HG03342 (cell line): ENCODE measurements around the gene IRF2.
"Not testable (repeated sequence)": the region's sequence is repeated elsewhere in the genome, so short reads cannot be mapped to it uniquely, and the experiment has no call there.

ENCODE experiments used
- ATAC-seq: cut with Tn5 transposase; IDR thresholded peaks from one replicate; pipeline ENCODE4 v1.9.1; 2021; ENCODE audit warnings: mild to moderate bottlenecking, moderate library complexity; ENCODE audit not compliant: unreplicated experiment

IRF2 gene

GRCh38 chr4:184392748-184393559, 81.4 kb downstream of the IRF2 start:
- no peak for ATAC-seq

GRCh38 chr4:184392316-184392715, 82.0 kb downstream of the IRF2 start:
- ATAC-seq = no peak

- no peak for ATAC-seq
These were observed 84.1 kb downstream of the IRF2 start for GRCh38 chr4:184389978-184390900.

GRCh38 chr4:184388106-184388505, 86.2 kb downstream of the IRF2 start:
- no peak for ATAC-seq

GRCh38 chr4:184387351-184387750, 87.0 kb downstream of the IRF2 start:
- peak; percentile 30 for ATAC-seq

- no peak for ATAC-seq
These were observed 88.0 kb downstream of the IRF2 start for GRCh38 chr4:184386271-184386781.

GRCh38 chr4:184385705-184386141, 88.6 kb downstream of the IRF2 start:
- no peak for ATAC-seq

GRCh38 chr4:184384810-184385557, 89.4 kb downstream of the IRF2 start:
- ATAC-seq = peak; percentile 27

- ATAC-seq = peak; percentile 77
These were observed 90.1 kb downstream of the IRF2 start for GRCh38 chr4:184384056-184384809.

GRCh38 chr4:184383497-184384055, 90.8 kb downstream of the IRF2 start:
- ATAC-seq = no peak

- ATAC-seq = no peak
These were observed 92.0 kb downstream of the IRF2 start for GRCh38 chr4:184382189-184382846.

- ATAC-seq = no peak
These were observed 93.6 kb downstream of the IRF2 start for GRCh38 chr4:184380707-184381106.

GRCh38 chr4:184380214-184380613, 94.1 kb downstream of the IRF2 start:
- not testable (repeated sequence) for ATAC-seq

GRCh38 chr4:184376923-184377322, 97.4 kb downstream of the IRF2 start:
- ATAC-seq = no peak

- no peak for ATAC-seq
These were observed 98.1 kb downstream of the IRF2 start for GRCh38 chr4:184376126-184376838.

GRCh38 chr4:184375623-184376022, 98.7 kb downstream of the IRF2 start:
- ATAC-seq = not testable (repeated sequence)

- peak; percentile 51 for ATAC-seq
These were observed 99.3 kb downstream of the IRF2 start for GRCh38 chr4:184375027-184375426.

- no peak for ATAC-seq
These were observed 100.4 kb downstream of the IRF2 start for GRCh38 chr4:184373886-184374405.
